ENCODE results near the gene CD68. TPM values are rescaled to one million over a fixed set of nuclear protein-coding genes. Genes with fewer than 3 reads are reported as not detected.

Gene CD68
- total RNA-seq, 1 donor from 2014 or later: 1.6 TPM

DNA sequence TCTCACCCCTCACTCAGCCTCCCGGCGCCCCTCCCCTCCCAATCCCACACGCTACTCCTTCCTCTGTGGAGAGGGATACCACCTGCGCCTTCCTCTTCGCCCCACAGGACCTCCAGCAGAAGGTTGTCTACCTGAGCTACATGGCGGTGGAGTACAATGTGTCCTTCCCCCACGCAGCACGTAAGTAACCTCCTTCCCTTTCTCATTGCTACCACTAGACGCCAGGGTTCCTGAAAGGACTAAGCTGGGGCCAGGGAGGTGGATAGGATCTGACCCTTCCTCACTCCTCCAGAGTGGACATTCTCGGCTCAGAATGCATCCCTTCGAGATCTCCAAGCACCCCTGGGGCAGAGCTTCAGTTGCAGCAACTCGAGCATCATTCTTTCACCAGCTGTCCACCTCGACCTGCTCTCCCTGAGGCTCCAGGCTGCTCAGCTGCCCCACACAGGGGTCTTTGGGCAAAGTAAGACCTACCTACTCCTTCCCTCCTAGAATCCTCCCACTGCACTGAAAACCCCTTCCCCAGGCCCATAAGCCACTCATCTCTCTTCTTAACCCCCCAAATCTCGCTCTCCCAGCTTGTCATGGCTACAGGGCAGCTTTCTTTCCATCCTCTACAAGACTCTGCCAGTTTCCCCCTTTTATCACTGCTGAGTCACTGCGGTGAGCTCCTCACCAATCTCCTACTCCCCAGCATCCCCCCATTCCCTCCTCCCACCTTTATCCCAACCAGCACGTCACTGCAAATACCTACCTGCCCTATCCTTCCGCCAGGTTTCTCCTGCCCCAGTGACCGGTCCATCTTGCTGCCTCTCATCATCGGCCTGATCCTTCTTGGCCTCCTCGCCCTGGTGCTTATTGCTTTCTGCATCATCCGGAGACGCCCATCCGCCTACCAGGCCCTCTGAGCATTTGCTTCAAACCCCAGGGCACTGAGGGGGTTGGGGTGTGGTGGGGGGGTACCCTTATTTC lies 1.5 kb downstream of the CD68 start:
- DNase-seq (ENCODE audit: low spot score): no peak
- Mint-ChIP-seq H3K4me3 (ENCODE audit: unreplicated experiment) (peak overlapping the region; percentile 4), H3K9me3 (ENCODE audit: unreplicated experiment) (no peaks in the 10 kb centered on the region), H3K36me3 (ENCODE audit: low read depth, unreplicated experiment) (peaks cover 56% of the 10 kb centered on the region), H3K27me3 (ENCODE audit: unreplicated experiment) (peaks cover 17% of the 10 kb centered on the region), H3K4me1 (ENCODE audit: unreplicated experiment) (peaks cover 67% of the 10 kb centered on the region), H3K27ac (ENCODE audit: unreplicated experiment) (peak overlapping the region; percentile 44)
- TF ChIP-seq, protein P1, sequence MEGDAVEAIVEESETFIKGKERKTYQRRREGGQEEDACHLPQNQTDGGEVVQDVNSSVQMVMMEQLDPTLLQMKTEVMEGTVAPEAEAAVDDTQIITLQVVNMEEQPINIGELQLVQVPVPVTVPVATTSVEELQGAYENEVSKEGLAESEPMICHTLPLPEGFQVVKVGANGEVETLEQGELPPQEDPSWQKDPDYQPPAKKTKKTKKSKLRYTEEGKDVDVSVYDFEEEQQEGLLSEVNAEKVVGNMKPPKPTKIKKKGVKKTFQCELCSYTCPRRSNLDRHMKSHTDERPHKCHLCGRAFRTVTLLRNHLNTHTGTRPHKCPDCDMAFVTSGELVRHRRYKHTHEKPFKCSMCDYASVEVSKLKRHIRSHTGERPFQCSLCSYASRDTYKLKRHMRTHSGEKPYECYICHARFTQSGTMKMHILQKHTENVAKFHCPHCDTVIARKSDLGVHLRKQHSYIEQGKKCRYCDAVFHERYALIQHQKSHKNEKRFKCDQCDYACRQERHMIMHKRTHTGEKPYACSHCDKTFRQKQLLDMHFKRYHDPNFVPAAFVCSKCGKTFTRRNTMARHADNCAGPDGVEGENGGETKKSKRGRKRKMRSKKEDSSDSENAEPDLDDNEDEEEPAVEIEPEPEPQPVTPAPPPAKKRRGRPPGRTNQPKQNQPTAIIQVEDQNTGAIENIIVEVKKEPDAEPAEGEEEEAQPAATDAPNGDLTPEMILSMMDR (IDR thresholded peaks at IDR 0.05; ENCODE audit: unreplicated experiment): no peak

DNA sequence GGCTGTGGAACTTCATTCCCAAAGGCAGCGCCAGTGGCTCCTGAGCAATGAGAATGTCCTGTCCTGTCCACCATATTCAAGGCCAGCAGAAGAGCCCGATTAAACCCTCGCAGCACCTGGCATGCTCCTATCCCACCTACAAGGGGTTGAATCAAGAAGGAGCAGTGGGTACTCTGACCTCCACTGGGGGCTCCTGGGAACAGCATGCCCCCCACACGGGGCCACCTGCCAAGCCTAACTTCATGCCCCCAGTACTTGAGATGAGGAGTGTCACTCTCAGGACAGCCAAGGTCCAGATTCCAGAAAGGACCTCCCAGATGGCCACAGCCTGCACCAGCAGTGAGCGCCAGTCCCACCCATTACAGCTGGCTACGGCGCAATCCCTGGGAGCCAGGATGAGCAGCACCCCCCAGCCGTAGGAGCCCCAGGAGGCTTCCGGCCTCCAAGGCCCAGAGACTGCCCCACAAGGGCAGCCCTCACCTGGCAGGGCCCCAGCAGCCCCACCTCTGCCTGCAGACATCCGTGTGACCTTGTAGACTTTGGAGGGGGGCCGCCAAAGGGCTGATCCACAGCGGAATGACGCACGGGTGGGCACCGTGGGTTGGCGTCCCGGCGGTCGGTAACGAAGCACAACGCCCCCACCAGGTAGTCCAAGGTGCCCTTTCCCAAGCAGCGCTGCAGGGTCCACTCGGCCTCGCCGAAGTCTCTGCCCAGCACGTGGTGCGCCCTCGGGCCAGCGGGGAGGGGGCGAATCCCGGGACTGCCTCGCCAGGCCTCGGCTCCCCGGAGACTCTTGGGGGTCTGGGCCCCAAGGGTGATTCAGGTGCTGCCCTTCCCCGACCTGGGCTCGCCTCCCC lies 3.2 kb downstream of the CD68 start:
- TF ChIP-seq, protein P1 (IDR thresholded peaks at IDR 0.05; ENCODE audit: unreplicated experiment): no peak

DNA sequence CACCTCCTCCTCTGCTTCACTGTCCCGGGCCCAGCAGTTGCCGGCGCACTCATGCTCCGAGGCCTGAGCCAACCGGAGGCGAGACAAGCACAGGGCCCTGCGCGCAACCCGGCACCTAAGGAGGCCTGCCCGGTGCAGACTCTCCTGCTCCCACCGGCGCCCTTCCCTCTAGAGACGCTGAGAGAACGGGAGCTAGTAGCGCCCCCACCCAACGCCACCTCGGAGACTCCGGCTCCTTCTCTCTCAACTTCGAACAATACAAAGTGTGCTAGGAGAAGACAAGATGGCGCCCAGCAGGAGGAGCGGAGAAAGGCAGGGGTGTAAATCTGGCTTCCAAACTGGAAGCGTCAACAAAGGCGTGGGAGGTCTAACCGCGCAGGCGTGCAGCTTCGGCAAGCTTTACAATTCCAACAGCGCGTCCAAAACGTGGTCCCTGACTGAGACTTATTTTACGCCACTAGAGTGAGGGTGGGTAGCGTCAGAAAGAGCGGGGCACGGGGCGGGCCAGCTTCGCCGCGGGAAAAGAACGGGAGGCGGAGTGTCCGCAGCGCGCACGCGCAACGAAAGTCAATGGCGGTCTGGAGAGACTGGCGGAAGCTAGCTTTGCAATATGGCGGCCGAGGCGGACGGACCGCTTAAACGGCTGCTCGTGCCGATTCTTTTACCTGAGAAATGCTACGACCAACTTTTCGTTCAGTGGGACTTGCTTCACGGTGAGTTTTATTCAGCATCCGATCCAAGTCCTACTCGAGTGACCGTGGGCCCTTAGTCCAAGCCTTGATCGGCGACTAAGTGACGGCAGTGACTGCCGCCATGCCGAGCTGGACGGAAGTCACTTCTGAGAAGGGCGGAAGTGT lies 4.0 kb downstream of the CD68 start, which contains the start of gene MPDU1:
Gene MPDU1 (plus strand): TSS at position 600 of the 857 bp plus-strand sequence. CDS start 11 bp downstream, at position 611.
- TF ChIP-seq, protein P1 (IDR thresholded peaks at IDR 0.05; ENCODE audit: unreplicated experiment): no peak

More for the DNA sequence above, 3.2 kb downstream of the CD68 start:
- Mint-ChIP-seq H3K36me3 (ENCODE audit: low read depth, unreplicated experiment) (peaks cover 41% of the 10 kb centered on the region), H3K27me3 (ENCODE audit: unreplicated experiment) (peaks cover 17% of the 10 kb centered on the region), H3K27ac (ENCODE audit: unreplicated experiment) (peak overlapping the region; percentile 100), H3K4me1 (ENCODE audit: unreplicated experiment) (peaks cover 52% of the 10 kb centered on the region), H3K9me3 (ENCODE audit: unreplicated experiment) (no peaks in the 10 kb centered on the region), H3K4me3 (ENCODE audit: unreplicated experiment) (peak overlapping the region; percentile 83)
- no peak for DNase-seq (ENCODE audit: low spot score)

DNA sequence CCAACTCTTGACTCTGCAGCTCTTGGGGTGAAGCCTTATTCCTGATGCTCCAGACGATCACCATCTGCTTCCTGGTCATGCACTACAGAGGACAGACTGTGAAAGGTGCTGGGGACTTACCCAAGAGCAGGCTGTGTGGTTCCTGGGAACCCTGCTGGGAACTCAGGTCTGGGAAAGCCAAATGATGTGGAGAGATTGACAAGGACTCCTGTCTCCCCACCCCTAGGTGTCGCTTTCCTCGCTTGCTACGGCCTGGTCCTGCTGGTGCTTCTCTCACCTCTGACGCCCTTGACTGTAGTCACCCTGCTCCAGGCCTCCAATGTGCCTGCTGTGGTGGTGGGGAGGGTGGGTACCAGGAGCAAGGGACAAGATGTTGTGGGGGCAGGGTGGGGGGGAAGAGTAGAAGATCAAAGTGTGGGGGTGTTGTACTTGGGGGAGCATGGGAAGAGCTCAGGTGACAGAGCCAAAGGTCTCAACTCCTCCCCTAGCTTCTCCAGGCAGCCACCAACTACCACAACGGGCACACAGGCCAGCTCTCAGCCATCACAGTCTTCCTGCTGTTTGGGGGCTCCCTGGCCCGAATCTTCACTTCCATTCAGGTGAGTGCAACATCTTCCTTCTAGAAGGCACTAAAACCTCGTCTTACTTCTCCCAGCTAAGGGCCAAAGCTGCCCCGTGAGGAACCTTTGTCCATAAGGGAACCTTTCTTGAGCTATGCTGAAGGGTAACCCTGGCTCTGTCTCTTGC lies 7.4 kb downstream of the CD68 start:
- no peak for DNase-seq (ENCODE audit: low spot score)
- Mint-ChIP-seq H3K4me3 (ENCODE audit: unreplicated experiment) (peak overlapping the region; percentile 37), H3K9me3 (ENCODE audit: unreplicated experiment) (no peaks in the 10 kb centered on the region), H3K27ac (ENCODE audit: unreplicated experiment) (no peak overlapping the region), H3K36me3 (ENCODE audit: low read depth, unreplicated experiment) (peaks cover 24% of the 10 kb centered on the region), H3K27me3 (ENCODE audit: unreplicated experiment) (peaks cover 14% of the 10 kb centered on the region), H3K4me1 (ENCODE audit: unreplicated experiment) (peaks cover 21% of the 10 kb centered on the region)
- TF ChIP-seq, protein P1 (IDR thresholded peaks at IDR 0.05; ENCODE audit: unreplicated experiment): no peak

More for the DNA sequence above, 4.0 kb downstream of the CD68 start, which contains the start of gene MPDU1:
- DNase-seq (ENCODE audit: low spot score): peak; percentile 93
- Mint-ChIP-seq H3K4me3 (ENCODE audit: unreplicated experiment) (peak within 1 kb of the TSS; percentile 99), H3K36me3 (ENCODE audit: low read depth, unreplicated experiment) (peaks cover 33% of the 10 kb centered on the region), H3K4me1 (ENCODE audit: unreplicated experiment) (peaks cover 45% of the 10 kb centered on the region), H3K9me3 (ENCODE audit: unreplicated experiment) (no peaks in the 10 kb centered on the region), H3K27ac (ENCODE audit: unreplicated experiment) (peak within 1 kb of the TSS; percentile 100), H3K27me3 (ENCODE audit: unreplicated experiment) (peaks cover 19% of the 10 kb centered on the region)
